HL-60 (cell line): ENCODE measurements around the gene TMEM63C.

ENCODE experiments used
- GABPA ChIP-seq: IDR thresholded peaks from 2 replicates; pipeline ENCODE4 v1.6.1; 2012; ENCODE audit warnings: low read depth
- POLR2AphosphoS5 ChIP-seq: IDR thresholded peaks from 2 replicates; pipeline ENCODE4 v1.6.1; 2012; ENCODE audit warnings: low read depth
- SPI1 ChIP-seq: IDR thresholded peaks from 2 replicates; pipeline ENCODE4 v1.6.1; 2012; ENCODE audit warnings: low read depth, mild to moderate bottlenecking, borderline replicate concordance
- TF ChIP-seq, protein P1 (sequence below): IDR thresholded peaks from one replicate; pipeline ENCODE4 v1.5.1; 2011; ENCODE audit warnings: low read length, control low read depth, inconsistent platforms; ENCODE audit not compliant: insufficient read depth
- TF ChIP-seq, protein P2 (sequence below): IDR thresholded peaks from 2 replicates; pipeline ENCODE4 v1.6.1; 2012; ENCODE audit warnings: low read depth; ENCODE audit not compliant: insufficient replicate concordance

DNA sequence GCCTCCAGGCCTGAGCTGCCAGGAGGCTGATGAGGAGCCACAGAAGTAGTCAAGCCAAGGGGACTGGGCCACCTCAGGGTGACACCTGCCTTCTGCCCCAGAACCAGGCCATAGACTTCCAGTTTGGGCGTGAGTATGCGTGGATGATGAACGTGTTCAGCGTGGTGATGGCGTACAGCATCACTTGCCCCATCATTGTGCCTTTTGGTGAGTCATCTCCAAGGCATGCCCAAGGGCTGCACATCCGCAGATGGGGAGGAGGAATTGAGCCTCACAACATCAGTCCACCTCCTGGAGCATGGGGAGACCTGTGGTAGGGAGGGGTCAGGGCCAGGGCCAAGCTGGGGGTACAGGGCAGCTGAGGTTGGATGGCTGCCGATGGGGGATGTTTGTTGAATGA, 67.1 kb downstream of the TMEM63C start:
- TF ChIP-seq, protein P1, sequence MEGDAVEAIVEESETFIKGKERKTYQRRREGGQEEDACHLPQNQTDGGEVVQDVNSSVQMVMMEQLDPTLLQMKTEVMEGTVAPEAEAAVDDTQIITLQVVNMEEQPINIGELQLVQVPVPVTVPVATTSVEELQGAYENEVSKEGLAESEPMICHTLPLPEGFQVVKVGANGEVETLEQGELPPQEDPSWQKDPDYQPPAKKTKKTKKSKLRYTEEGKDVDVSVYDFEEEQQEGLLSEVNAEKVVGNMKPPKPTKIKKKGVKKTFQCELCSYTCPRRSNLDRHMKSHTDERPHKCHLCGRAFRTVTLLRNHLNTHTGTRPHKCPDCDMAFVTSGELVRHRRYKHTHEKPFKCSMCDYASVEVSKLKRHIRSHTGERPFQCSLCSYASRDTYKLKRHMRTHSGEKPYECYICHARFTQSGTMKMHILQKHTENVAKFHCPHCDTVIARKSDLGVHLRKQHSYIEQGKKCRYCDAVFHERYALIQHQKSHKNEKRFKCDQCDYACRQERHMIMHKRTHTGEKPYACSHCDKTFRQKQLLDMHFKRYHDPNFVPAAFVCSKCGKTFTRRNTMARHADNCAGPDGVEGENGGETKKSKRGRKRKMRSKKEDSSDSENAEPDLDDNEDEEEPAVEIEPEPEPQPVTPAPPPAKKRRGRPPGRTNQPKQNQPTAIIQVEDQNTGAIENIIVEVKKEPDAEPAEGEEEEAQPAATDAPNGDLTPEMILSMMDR = no peak
- no peak for TF ChIP-seq POLR2AphosphoS5
- TF ChIP-seq, protein P2, sequence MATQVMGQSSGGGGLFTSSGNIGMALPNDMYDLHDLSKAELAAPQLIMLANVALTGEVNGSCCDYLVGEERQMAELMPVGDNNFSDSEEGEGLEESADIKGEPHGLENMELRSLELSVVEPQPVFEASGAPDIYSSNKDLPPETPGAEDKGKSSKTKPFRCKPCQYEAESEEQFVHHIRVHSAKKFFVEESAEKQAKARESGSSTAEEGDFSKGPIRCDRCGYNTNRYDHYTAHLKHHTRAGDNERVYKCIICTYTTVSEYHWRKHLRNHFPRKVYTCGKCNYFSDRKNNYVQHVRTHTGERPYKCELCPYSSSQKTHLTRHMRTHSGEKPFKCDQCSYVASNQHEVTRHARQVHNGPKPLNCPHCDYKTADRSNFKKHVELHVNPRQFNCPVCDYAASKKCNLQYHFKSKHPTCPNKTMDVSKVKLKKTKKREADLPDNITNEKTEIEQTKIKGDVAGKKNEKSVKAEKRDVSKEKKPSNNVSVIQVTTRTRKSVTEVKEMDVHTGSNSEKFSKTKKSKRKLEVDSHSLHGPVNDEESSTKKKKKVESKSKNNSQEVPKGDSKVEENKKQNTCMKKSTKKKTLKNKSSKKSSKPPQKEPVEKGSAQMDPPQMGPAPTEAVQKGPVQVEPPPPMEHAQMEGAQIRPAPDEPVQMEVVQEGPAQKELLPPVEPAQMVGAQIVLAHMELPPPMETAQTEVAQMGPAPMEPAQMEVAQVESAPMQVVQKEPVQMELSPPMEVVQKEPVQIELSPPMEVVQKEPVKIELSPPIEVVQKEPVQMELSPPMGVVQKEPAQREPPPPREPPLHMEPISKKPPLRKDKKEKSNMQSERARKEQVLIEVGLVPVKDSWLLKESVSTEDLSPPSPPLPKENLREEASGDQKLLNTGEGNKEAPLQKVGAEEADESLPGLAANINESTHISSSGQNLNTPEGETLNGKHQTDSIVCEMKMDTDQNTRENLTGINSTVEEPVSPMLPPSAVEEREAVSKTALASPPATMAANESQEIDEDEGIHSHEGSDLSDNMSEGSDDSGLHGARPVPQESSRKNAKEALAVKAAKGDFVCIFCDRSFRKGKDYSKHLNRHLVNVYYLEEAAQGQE = no peak
- no peak for TF ChIP-seq SPI1
- TF ChIP-seq GABPA = no peak
